Keratinocyte (primary cell): ENCODE measurements around the gene SPSB2.

Source experiments
- CTCF ChIP-seq, 3 experiments: IDR thresholded peaks in 1 of 3; conservative IDR thresholded peaks in 1 of 3; optimal IDR thresholded peaks in 1 of 3; 2 replicates in 2 of 3; 3 replicates in 1 of 3; pipeline versions ENCODE3 to v1.5.1; 2011; ENCODE audit warnings: low read length in 3 of 3, mild to moderate bottlenecking in 3 of 3, moderate library complexity in 2 of 3, control low read depth in 1 of 3, inconsistent platforms in 1 of 3; ENCODE audit not compliant: insufficient read depth in 2 of 3; ENCODE audit errors: extremely low read depth in 1 of 3
- EZH2 ChIP-seq: IDR thresholded peaks from one replicate; pipeline ENCODE4 v1.6.1; 2012; ENCODE audit warnings: inconsistent platforms, mild to moderate bottlenecking, low read length, moderate library complexity

GRCh38 chr12:6899427-6899826, 26.3 kb upstream of the SPSB2 start:
- TF ChIP-seq CTCF (optimal IDR thresholded peaks at IDR 0.05 in 1 of 3, IDR thresholded peaks at IDR 0.05 in 1 of 3, conservative IDR thresholded peaks at IDR 0.05 in 1 of 3; ENCODE audit: extremely low read depth in 1 of 3, insufficient read depth in 2 of 3, low read length in 3 of 3): no peak
- TF ChIP-seq EZH2: no peak
